SK-N-SH (cell line): ENCODE measurements around the gene EGFL8. TPM values are rescaled to one million over a fixed set of nuclear protein-coding genes. Genes with fewer than 3 reads are reported as not detected.

Source experiments
- CTCF ChIA-PET: fragments of 300-600, 350-600 bp; formaldehyde crosslinking; extraction: SDS; loops from one replicate; lab custom pipeline; 2021; lab: Yijun Ruan, JAX
- POLR2A ChIA-PET: fragments of 350-600 bp; sonication (Branson Sonifier 250); formaldehyde crosslinking; extraction: SDS; loops from one replicate; lab custom pipeline; 2020; ENCODE audit warnings: antibody characterized with exemption, inconsistent platforms; lab: Yijun Ruan, JAX
- DNase-seq: peaks from one replicate; pipeline ENCODE4 v3.0.0; 2012
- H2AFZ ChIP-seq: fragments of 200-600 bp; sonication (generic); 2 replicates; pipeline ENCODE4 v1.8.1; 2016; ENCODE audit warnings: antibody characterized with exemption, mild to moderate bottlenecking, low read depth
- H3F3A ChIP-seq: fragments of 200-600 bp; sonication (generic); replicated peaks from 2 replicates; pipeline ENCODE3; 2016; ENCODE audit warnings: antibody characterized with exemption, mild to moderate bottlenecking; ENCODE audit not compliant: insufficient read depth
- H3K27ac ChIP-seq, 2 experiments: fragments of 200-500 bp in 1 of 2; fragments of 200-600 bp in 1 of 2; sonication (Bioruptor generic) in 1 of 2; sonication (generic), shearing (Covaris generic) in 1 of 2; 2 replicates each; pipeline versions ENCODE4 v1.5.1 to v1.6.1; 2014 to 2016; ENCODE audit warnings: low read depth in 2 of 2, inconsistent platforms in 1 of 2, low read length in 1 of 2, mild to moderate bottlenecking in 1 of 2, mixed read lengths in 1 of 2
- H3K27me3 ChIP-seq: fragments of 200-600 bp; sonication (generic), shearing (Covaris generic); 2 replicates; pipeline ENCODE4 v1.6.1; 2016; ENCODE audit warnings: mixed run types; ENCODE audit not compliant: insufficient read depth
- H3K36me3 ChIP-seq, 2 experiments: fragments of 200-500 bp in 1 of 2; fragments of 200-600 bp in 1 of 2; sonication (Bioruptor generic) in 1 of 2; sonication (generic) in 1 of 2; replicated peaks in 1 of 2; 2 replicates each; pipeline versions ENCODE3 to v1.5.1; 2014 to 2016; ENCODE audit warnings: low read length in 1 of 2, mild to moderate bottlenecking in 1 of 2; ENCODE audit not compliant: insufficient read depth in 2 of 2, control insufficient read depth in 1 of 2
- H3K4me1 ChIP-seq, 2 experiments: fragments of 200-500 bp in 1 of 2; fragments of 200-600 bp in 1 of 2; sonication (Bioruptor generic) in 1 of 2; sonication (generic), shearing (Covaris generic) in 1 of 2; 2 replicates each; pipeline versions ENCODE4 v1.5.1 to v1.6.1; 2014 to 2016; ENCODE audit warnings: low read depth in 1 of 2, low read length in 1 of 2, mixed run types in 1 of 2; ENCODE audit not compliant: insufficient read depth in 2 of 2, control insufficient read depth in 1 of 2
- H3K4me2 ChIP-seq: fragments of 200-600 bp; sonication (generic), shearing (Covaris generic); 2 replicates; pipeline ENCODE4 v1.6.1; 2017; ENCODE audit warnings: mixed run types
- H3K4me3 ChIP-seq, 2 experiments: fragments of 200-500 bp in 1 of 2; fragments of 200-600 bp in 1 of 2; sonication (Bioruptor generic) in 1 of 2; sonication (generic), shearing (Covaris generic) in 1 of 2; 2 replicates each; pipeline versions ENCODE4 v1.5.1 to v1.8.1; 2014 to 2016; ENCODE audit warnings: low read depth in 2 of 2, inconsistent platforms in 1 of 2, low read length in 1 of 2, mild to moderate bottlenecking in 1 of 2, mixed read lengths in 1 of 2, moderate library complexity in 1 of 2
- H3K79me2 ChIP-seq: fragments of 200-600 bp; sonication (generic); 2 replicates; pipeline ENCODE4 v1.8.1; 2017; ENCODE audit warnings: mild to moderate bottlenecking; ENCODE audit not compliant: insufficient read depth
- H3K9ac ChIP-seq: fragments of 200-600 bp; sonication (generic); 2 replicates; pipeline ENCODE4 v1.6.1; 2017; ENCODE audit warnings: mixed run types
- H3K9me2 ChIP-seq: fragments of 200-600 bp; sonication (generic); 2 replicates; pipeline ENCODE4 v1.6.1; 2017; ENCODE audit warnings: mixed run types
- H3K9me3 ChIP-seq: fragments of 200-600 bp; sonication (generic); 2 replicates; pipeline ENCODE4 v1.6.1; 2017; ENCODE audit warnings: mixed run types, mild to moderate bottlenecking, moderate library complexity
- H4K20me1 ChIP-seq: fragments of 200-600 bp; sonication (generic); 2 replicates; pipeline ENCODE4 v1.6.1; 2017; ENCODE audit warnings: mild to moderate bottlenecking, mixed run types; ENCODE audit not compliant: insufficient read depth
- CHD2 ChIP-seq: fragments of 150-350 bp; IDR thresholded peaks from 2 replicates; pipeline ENCODE4 v1.6.1; 2018; ENCODE audit warnings: low read length; ENCODE audit not compliant: partially characterized antibody
- CTCF ChIP-seq: fragments of 200-600 bp; sonication (generic); IDR thresholded peaks from 2 replicates; pipeline ENCODE4 v1.6.1; 2017; ENCODE audit warnings: antibody characterized with exemption, mild to moderate bottlenecking, moderate library complexity
- FOXJ3 ChIP-seq: sonication (generic); formaldehyde crosslinking; IDR thresholded peaks from 2 replicates; pipeline ENCODE4 v1.5.1; 2020; ENCODE audit warnings: mild to moderate bottlenecking, missing genetic modification reagents
- FOXM1 ChIP-seq: IDR thresholded peaks from 2 replicates; pipeline ENCODE4 v1.4.0; 2012; ENCODE audit warnings: low read depth, mild to moderate bottlenecking
- IRF3 ChIP-seq: fragments of 150-350 bp; IDR thresholded peaks from 2 replicates; pipeline ENCODE4 v1.6.1; 2016; ENCODE audit warnings: mild to moderate bottlenecking, low read depth, low read length
- JUND ChIP-seq: IDR thresholded peaks from 2 replicates; pipeline ENCODE4 v1.4.0; 2012
- MAX ChIP-seq: IDR thresholded peaks from 2 replicates; pipeline ENCODE4 v1.4.0; 2012; ENCODE audit warnings: low read depth
- MXI1 ChIP-seq: IDR thresholded peaks from 2 replicates; pipeline ENCODE4 v1.6.1; 2012; ENCODE audit warnings: mild to moderate bottlenecking, low read depth, low read length, improper control_type of control experiment
- NFIC ChIP-seq: IDR thresholded peaks from 2 replicates; pipeline ENCODE4 v1.4.0; 2012; ENCODE audit warnings: borderline replicate concordance
- PBX3 ChIP-seq: IDR thresholded peaks from 2 replicates; pipeline ENCODE4; 2012
- USF2 ChIP-seq: fragments of 150-350 bp; IDR thresholded peaks from 2 replicates; pipeline ENCODE4 v1.6.1; 2017; ENCODE audit warnings: antibody characterized with exemption, low read length, low read depth, borderline replicate concordance
- WGBS: methylation state at CpG from one replicate; pipeline ENCODE4 v1.1.6; 2017; ENCODE audit warnings: low lambda C conversion rate; 5-methylcytosine and 5-hydroxymethylcytosine counted together
- polyA plus RNA-seq, 3 experiments: library from polyadenylated mRNA; depleted of rRNA; stranded (reverse); fragments of >200 nt; gene quantifications; 2 replicates each; pipeline ENCODE4 v1.2.3, GENCODE V29; 2012

EGFL8 gene
- polyA plus RNA-seq, 1 of the 3 experiments (the other 2 are of a cell fraction), result 7.7 TPM

GRCh38 chr6:32189069-32189741, 24.8 kb downstream of the EGFL8 start:
- Histone ChIP-seq H3K9me2 (no peaks in the 10 kb centered on the region), H3K4me2 (peak overlapping the region; percentile 92), H4K20me1 (no peaks in the 10 kb centered on the region), H3K36me3 (peaks cover 8 to 18% of the 10 kb centered on the region in 2 experiments), H3K4me1 (peaks cover 0 to 20% of the 10 kb centered on the region in 2 experiments; a peak in 1 of 4 replicates), H3K4me3 (peak overlapping the region; percentile 60 to 81), H3K79me2 (peaks cover 21% of the 10 kb centered on the region), H3K9me3 (no peaks in the 10 kb centered on the region), H3K27ac (peak overlapping the region; percentile 77 to 81), H3K27me3 (no peaks in the 10 kb centered on the region), H3K9ac (peak overlapping the region; percentile 78), H2AFZ (no peak overlapping the region), H3F3A (peaks cover 25% of the 10 kb centered on the region)
- CTCF ChIA-PET, result interaction anchor here (0.6 to 1.9 kb wide), 3 partner anchors 8 to 291 kb away, joined by 3 to 6 read pairs (median 3); partner anchors contain the start of gene EHMT2
- POLR2A ChIA-PET, result interaction anchor here (3.1 kb wide), 1 partner anchor 11 kb away, joined by 22 read pairs; the partner anchor contains the start of gene RNF5
- no peak for TF ChIP-seq IRF3
- TF ChIP-seq USF2, result no peak
- TF ChIP-seq CTCF, result no peak
- no peak for TF ChIP-seq PBX3
- no peak for TF ChIP-seq NFIC
- TF ChIP-seq MAX, result no peak
- no peak for TF ChIP-seq FOXJ3 (CRISPR knock-in tag)
- TF ChIP-seq CHD2, result no peak
- no peak for TF ChIP-seq JUND
- TF ChIP-seq MXI1, result no peak
- TF ChIP-seq FOXM1, result no peak
- WGBS, result 4% methylated on average over 8 of the region's 10 CpGs
- no peak for DNase-seq
